EL (cell line): ENCODE results near the gene TTC7B.
"Not testable (repeated sequence)": the region's sequence is repeated elsewhere in the genome, so short reads cannot be mapped to it uniquely, and the experiment has no call there.

Experiments used
- DNase-seq: peaks from one replicate; pipeline ENCODE4 v3.0.0-alpha.2; 2016

Gene TTC7B

DNA sequence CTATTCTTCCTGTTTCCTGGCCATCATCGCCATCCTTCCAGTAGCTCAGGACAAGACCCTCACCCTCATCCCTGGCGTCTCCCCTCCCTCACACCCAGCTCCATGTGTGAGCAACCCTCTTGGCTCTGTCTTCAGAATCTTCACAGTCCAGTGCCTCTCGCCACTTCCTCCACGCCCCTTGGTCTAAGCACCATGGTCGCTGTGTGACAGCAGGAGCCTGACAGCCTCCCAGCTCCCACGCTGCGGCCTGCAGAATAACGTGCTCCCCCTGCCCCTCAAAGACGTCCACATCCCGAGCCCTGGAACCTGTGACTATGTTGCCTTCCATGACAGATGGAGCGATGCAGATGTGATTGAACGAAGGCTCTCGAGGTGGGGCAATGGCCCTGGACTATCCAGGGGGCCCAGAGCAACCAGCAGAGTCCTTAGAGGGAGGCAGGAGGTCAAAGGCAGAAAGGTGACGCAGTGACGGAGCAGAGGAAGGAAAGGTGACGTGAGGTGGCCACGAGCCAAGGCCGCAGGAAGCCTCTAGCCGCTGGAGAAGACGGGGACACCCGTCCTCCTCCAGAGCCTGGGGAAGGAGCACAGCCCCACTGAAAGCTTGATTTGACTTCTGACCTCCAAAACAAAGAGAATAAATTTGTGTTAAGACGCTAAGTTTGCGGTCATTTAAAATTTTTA, 279.6 kb downstream of the TTC7B start:
- no peak for DNase-seq

DNA sequence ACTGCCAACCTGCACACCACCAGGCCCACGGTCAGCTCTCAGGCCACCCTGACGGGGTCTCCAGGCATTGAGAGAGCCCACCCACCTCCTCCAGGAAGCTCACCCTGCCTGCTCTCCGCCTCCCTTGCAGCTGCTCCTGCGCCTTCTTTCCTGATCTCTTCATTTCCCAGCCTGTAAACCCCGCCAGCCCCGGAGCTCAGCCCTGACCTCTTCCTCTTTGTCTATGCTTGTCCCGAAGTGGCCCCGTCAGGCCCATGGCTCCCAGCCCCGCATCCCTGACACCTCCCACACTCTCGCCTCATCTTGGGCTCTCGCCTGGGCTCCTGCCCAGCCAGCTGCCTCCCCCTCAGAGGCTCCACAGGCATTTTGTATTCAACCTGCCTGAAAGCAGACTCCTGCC, 280.1 kb downstream of the TTC7B start:
- DNase-seq = no peak

DNA sequence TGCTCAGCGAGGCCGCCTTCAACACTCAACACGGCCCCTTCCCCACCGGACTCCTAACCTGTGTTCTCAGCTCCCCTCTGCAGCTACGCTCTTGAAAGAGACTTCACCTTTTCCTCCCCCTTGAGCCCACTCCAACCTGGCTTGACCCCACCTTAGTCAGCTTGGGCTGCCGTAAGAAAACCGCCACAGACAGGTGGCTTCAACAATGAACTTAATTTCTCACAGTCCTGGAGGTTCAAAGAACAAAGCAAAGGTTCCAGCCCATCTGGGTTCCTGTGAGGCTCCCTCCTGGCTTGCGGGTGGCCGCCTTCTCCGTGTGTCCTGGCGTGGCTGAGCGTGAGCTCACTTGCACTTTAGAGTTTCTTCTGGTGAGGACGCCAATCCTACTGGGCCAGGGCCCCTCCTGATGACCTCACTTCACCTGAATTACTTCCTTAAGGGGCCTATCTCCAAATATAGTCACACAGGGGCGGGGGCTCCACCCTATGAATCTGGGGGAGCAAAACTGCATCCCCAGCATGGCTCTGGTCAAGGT, 280.6 kb downstream of the TTC7B start:
- no peak for DNase-seq

DNA sequence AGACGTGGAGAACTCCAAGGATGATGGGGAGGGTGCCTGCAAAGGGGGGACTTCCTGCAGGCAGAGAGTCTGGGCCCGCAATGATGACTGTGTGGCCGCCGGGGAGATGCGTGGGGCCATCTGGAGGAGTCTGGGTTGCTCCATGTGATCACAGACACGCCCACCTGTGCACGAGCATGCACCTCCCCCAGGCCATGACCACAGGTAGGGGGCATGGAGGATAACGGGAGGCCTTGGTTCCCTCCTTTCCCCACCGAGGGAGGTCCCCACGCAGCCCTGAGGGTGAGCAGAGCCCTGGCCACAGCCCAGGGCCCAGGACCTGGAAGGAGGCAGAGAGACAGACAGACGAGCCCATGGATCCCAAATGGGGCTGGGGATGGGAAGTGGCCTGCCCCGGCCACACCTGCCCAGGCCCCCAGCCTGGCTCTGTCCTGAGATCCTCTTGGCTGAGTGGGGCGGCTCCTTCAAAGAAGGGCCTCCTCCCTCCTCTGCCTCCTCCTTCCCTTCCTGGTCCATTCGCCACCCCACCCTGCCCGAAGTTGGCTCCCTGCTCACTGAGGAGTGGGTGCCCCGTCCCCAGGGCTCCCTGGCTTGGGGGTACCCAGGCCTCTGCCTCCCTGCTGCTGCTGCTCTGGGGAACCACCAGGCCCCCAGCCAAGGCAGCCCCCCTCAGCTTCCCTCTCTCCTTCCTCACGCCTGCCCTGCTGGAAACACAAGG, 281.2 kb downstream of the TTC7B start:
- no peak for DNase-seq

DNA sequence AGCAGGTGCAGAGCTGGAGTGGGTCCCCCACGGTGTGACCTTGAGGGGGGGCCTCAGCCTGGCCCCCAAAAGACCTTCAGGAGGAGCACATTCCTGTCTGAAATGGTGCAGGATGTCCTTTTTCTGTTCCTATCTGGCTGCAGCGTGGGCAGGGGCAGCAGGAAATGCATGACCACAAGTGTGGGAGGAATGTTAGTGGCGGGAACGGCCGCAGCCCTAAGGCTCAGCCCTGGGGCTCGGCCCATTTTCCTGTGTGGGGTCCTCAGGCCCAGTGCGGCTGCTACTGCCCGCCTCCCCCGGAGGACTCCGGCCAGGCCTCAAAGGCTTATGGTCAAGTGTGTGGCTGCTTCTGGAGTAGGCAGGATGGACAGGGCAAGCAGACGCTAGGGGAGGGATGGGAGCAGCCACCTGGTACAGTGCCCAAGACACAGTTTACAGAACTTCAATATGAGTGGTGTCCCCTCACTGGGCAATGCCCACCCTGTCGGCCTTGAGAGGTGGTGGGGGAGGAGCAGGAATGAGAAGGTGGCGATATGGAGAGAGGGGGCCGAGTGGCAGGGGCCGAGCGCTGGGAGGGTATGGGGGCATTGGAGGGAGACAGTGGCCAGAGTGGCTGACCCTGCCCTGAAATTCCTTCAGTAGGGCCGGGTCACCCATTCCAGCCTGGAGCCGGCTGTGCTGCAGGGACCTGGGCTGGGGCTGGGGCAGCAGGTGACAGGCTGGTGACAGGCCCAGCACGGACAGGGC, 282.0 kb downstream of the TTC7B start:
- DNase-seq = peak; percentile 73

DNA sequence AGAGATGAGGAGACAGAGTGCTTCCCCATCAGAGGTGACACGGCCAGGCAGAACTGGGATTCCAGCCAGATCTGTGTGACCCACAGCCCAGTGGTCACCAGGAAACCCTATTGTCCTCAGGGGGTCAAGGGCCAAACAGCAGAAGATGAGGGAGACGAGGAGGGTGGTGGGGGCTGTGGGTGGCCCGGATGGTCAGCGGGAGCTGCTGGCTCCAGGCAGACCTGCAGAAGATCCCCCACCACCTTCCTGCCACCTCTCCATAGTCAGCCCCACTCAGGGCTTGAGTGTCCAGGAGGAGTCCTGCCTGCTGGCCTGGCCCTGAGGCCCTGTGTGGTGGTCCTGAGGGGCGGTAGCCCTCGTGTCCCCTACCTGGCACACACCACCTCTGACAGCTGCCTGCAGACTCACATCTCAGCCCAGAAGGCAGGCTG, 282.6 kb downstream of the TTC7B start:
- DNase-seq = peak; percentile 13

DNA sequence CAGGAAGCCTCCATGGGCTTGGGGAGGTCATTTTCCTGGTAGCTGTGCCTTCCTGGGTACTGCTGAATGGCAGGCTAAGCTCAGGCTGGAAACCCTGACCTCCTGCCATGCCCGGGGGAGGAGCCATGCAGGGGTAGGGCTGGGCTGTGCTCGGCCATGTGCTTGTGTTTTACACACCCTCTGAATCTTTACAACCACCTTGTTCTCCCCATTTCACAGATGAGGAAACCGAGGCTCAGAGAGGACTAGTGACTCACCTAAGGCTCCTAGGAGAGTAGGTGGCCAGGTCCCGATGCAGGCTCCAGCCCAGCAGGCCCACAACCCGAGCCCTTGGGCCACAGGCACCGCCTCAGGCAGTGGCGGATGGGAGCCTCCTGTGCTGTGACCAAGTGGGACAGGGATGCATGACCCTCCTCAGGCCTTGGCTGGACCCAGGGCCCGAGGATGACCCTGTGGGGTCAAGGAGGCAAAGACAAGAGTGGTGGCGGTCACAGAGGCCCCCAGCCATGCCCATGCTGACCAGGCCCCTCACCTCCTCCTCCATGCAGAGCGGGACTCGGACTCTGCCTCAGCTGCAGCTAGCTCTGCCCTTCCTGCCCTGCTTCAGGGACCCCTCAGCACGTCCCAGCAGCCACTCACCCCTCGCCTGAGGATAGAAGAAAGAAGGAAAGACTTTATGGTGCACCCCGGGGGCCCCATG, 283.3 kb downstream of the TTC7B start:
- DNase-seq = no peak

DNA sequence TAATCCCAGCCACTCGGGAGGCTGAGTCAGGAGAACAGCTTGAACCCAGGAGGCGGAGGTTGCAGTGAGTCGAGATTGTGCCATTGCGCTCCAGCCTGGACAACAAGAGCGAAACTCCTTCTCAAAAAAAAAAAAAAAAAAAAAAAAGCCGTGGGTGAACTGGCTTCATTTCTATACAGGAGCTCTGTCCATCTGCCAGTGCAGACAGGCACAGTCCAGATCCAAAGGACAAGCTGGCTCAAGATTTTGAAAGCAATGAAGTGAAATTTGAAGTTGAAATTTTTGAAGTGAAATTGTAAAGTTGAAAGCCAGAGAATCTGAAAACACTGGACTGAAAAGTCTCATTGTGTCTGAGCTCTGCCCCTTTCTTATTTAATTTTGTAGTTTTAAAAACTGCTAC, 284.7 kb downstream of the TTC7B start:
- no peak for DNase-seq

DNA sequence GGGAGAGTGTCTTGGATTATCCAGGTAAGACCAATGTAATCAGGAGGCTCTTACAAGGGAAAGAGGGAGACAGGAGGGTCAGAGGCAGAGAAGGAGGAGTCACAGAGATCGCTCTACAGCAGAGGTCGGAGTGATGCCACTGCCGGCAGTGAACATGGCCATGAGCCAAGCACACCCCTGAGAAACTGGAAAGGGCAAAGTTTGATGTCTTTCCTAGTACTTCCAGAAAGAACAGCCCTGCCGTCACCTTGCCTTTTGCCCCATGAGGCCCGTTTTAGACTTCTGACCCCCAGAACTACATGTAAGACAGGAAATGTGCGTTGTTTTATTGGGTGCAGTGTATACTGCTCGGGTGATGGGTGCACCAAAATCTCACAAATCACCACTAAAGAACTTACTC, 285.7 kb downstream of the TTC7B start:
- no peak for DNase-seq

DNA sequence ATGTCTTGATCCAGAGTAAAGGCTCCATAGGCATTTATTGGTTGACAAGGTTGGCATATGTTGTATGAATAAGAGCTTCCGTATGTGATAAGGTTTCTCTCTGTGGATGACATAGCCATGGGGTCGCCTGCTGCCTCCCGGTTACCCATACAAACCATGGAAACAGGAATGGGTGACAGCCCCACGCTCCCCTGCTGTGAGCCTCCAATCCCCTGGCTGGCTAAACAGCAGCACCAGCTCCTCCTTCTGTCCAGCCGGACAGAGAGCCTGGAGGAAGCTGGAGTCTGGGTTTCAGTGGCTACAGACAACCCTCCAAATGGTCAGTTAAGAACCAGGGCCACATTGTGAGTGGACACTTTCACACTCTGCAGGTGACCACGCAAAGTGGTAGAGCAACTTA, 288.3 kb downstream of the TTC7B start:
- DNase-seq = no peak

DNA sequence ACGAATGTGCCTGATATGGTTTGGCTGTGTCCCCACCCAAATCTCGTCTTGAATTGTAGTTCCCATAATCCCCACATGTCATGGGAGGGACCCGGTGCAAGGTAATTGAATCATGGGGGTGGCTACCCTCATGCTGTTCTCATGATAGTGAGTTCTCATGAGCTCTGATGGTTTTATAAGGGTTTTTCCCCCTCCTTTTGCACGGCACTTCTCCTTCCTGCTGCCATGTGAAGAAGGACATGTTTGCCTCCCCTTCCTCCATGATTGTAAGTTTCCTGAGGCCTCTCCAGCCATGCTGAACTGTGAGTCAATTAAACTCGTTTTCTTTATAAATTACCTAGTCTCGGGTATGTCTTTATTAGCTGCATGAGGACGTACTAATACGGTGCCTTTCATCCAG, 289.7 kb downstream of the TTC7B start:
- not testable (repeated sequence) for DNase-seq

DNA sequence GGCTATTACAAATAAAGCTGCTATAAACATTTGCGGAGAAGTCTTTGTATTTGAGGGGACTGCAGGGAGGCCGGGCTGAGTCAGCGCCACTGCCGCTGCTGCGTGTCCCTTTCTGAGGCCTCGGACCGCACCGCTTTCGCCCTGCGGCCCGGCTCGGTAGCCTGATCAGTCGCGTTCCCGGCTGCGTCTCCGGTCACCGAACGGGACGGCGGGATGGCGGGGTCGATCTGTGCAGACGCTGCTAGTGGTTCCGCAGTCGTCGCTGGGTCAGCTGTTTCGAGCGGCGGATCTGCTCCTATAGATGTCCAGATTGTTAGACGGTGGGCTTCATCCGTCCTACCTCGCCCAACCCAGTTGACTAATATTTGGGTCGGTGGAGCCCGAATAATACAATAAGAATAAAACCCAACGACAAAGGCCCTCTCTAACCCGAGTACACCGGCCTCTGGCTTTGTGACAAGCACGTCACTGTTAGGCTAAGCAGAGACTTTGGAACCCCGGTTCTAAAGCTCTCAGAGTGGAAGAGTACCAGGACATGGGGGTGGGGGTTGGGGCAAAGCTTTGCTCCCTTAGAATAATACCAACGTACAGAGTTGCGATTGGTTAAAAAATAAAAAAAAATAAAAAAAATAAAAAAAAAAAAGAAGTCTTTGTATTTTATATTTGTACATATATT, 290.7 kb downstream of the TTC7B start:
- not testable (repeated sequence) for DNase-seq

DNA sequence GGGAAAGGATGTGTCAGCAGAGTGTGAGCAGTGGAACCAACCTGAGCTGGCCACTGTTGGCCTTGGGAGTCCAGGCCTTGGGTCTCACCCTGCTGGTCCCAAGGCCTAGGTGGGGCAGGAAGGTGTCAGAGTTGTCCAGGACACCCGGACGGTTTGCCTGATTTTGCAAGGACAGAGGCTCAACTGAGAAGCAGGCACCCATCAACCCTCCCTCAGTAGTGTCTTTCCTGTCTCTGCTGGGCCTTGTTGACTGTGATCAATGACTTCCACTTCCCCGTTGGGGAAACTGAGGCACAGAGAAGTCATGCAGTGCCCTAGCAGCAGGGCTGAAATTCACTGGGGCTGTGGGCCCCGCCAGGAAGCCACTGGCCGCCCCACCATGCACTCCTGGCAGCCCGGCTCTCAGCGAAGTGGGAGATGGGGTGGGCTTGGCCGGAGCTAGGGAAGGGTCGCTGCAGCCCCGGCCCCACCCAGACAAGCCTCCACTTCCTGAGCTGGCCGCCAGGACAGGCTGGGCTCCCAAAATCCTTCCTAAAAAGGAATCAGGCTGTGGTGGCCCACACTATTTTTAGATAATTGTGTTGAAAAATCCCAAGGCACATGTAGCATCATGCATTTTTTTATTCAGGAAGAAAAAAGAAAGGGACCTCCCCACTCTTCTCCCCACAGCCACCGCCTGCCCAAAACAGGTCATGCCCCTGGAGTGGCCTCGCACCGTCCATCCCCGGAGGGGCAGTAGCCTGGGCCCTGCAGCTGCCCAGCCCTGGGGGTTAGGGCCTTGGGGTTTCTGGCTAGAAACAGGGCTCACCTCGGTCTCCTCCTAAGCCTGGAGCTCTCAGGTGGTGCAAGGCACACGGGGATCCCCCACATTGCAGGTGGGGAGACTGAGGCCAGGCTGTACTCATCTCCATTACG, 292.0 kb downstream of the TTC7B start:
- no peak for DNase-seq

DNA sequence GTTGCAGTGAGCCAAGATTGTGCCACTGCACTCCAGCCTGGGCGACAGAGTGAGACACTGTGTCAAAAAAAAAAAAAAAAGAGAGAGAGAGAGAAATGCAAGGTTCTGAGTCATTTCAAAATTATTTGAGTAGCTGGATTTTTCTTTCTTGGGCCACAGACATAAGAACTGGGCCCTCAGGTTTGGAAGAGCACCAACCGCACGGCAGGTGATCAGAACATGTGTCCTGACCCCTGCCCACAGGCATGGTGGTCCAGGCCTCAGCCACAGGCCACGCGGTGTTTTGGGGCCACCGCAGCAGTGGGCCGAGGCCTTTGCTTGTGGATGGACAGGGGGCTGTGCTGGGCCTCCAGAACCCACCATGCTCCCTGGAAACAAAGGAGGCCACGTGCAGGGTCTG, 292.7 kb downstream of the TTC7B start:
- DNase-seq = peak; percentile 54

DNA sequence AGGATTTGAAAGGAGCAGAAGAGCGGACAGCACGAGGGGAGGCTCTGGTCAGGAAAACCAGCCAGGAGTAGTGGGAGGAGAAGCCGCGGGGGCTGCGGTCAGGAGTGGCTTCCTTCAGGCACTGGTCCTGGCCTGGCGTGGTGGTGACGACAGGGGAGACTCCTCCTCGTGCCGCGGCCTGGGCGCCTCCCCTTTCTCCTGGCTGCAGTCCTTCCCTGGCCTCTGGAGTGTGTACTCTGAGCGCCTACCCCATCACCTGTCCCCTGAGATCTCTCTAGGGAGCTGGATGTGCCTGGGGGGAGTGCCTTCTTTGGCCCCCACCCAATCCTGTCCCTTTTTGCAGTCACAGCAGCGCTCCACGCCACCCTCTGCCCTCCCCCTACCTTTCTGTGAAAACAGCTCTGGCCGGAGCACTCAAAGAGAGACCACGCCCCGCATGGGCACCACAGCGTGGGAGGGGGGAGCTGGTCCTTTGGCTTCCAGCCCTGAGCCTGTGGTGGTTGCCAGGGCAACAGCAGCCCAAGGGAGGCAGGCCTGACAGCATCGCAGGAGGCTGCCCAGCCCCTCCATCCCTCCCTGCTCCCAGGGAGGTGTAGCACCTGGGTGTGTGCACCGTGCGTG, 293.5 kb downstream of the TTC7B start:
- no peak for DNase-seq

DNA sequence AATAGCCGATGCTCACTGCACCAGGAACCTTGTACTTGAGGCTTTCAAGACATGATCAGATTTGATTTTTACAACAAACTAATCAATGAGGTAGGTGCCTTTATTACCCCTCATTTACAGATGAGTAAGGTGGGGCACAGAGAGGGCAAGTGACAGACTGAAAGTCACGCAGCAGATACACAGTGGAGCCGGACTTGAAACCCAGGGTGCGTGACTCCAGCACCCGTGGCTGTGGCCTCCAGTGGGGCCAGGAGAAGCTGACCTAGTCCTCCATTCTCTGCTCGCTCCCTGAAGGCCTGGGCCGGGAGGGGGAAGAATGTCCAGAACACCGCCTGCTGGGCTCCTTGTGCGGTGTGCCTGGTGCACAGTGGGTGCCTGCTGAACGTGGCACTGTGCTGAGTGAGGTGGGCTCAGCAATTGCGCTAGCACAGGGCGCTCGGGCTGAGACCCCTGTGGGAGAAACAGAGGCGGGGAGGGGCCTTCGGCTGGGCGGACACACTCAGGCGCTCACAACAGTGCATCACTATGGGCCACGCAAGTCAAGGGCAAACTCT, 294.2 kb downstream of the TTC7B start:
- no peak for DNase-seq

DNA sequence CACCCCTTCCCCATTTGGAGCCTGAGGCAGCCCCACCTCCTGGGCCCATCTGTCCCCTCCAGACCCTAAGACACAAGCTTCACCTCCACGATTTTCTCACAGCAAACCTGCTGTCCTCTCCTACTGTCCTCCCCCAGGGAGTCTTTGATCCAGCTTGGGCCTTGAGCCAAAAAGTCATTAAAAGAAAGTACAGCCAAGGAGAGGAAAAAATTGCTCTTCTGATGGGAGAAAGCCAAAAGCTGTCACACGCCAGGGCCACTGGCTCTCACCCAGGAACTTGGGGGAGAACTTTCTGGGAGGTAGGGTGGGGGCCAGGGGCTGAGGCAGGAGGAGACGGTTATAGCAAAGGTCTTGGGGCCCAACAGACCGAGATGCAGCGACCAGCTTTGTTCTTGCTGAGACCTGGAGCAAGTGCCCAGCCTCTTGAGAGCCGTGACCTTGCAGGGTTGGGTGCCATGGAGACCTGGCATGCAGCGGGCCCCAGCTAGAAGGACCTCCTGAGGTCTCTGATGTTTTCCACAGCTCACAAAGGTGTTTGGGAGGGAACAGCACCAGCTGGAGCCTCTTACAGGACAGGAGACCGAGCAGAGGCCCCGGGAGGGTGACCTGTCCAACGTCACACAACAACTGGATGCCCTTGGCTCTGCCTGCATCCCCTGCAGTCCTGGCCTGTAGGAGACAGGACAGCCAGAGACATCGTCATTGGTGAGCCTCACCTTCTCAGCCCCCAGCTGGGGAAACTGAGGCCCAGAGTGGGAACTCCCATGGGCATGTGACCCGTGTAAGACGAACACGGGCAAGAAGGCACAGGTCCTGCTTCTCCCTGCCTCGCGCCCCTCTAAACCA, 294.9 kb downstream of the TTC7B start:
- DNase-seq = no peak

DNA sequence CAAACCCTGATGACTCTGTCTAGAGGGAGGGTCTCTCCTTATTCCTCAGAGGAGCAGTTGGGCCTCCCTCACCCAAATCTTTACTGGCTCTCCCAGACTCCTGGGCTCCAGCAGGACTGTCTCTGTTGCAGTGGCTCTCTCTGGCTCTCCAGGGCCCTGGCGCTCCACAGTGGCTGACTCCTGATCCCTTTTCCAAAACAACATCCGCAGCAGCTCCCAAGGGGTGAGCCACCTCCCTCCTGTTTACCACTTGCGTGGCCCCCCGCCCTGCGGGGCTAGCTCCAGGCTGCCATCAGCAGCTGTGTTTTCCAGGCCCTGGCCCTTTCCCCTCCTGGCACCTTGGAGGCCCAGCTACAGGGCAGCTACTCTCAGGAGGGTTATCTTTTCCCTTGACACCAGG, 295.9 kb downstream of the TTC7B start:
- DNase-seq = no peak

DNA sequence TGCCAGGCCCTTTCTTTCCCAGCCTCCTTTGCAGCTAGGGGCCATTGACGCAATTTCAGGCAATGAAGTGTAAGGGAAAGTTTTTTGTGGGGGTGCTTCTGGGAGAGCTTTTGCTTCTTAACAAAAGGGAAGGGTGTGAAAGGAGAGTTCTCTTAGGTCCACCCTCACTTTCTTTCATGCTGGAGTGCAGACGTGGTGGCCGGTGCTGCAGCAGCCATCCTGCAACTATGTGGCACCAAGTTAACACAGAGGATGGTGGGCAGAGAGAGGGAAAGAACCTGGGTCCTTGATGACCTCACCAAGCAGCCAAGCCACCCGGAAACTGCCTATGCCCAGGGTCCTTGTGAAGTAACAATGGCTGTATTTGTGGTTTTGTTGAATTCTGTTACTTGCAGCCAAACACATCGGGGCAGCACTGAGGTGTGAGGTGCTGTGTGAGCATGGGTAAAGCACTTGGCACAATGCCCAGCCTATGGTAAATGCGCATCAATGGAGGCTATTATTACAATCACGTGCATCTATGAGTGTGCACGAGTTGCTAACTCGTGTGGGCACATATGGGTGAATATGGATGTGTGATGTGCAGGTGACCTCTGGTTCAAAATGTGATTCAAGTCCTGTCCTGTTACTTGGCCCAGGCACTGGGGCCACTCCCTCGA, 296.8 kb downstream of the TTC7B start:
- DNase-seq = no peak
